HepG2 (cell line): ENCODE measurements around the gene YIF1A. TPM values are rescaled to one million over a fixed set of nuclear protein-coding genes. Genes with fewer than 3 reads are reported as not detected.
A peak's percentile ranks its signal among the peaks of the same experiment; 100 is the strongest.

Experiments used
- EHMT2 ChIP-seq: fragments of 200-600 bp; sonication (generic); IDR thresholded peaks from 2 replicates; pipeline ENCODE4 v1.7.0; 2017; ENCODE audit warnings: antibody characterized with exemption, low read depth, low read length, borderline replicate concordance
- HDAC2 ChIP-seq: sonication (generic); formaldehyde crosslinking; IDR thresholded peaks from 2 replicates; pipeline ENCODE4 v1.4.0; 2020; ENCODE audit warnings: missing genetic modification reagents
- HMGA1 ChIP-seq: sonication (generic); formaldehyde crosslinking; conservative IDR thresholded peaks from 2 replicates; pipeline ENCODE4 v1.4.0; 2020; ENCODE audit warnings: missing genetic modification reagents
- HOXA7 ChIP-seq: sonication (generic); formaldehyde crosslinking; IDR thresholded peaks from 2 replicates; pipeline ENCODE4 v1.8.1; 2022; ENCODE audit warnings: mild to moderate bottlenecking, missing genetic modification reagents, moderate library complexity
- KDM3A ChIP-seq: IDR thresholded peaks from 2 replicates; pipeline ENCODE4 v1.6.1; 2018; ENCODE audit warnings: low read depth, missing compliant biosample characterization
- KLF15 ChIP-seq: sonication (generic); formaldehyde crosslinking; IDR thresholded peaks from 2 replicates; pipeline ENCODE4 v1.8.1; 2023; ENCODE audit warnings: borderline replicate concordance, mild to moderate bottlenecking, inconsistent platforms, missing genetic modification reagents, mixed read lengths
- LCORL ChIP-seq, 2 experiments: fragments of 450-650 bp in 1 of 2; sonication (generic) in 1 of 2; formaldehyde crosslinking in 1 of 2; IDR thresholded peaks; 2 replicates each; pipeline versions ENCODE4 v1.5.0 to v1.6.1; 2017 to 2020; ENCODE audit warnings: antibody characterized with exemption in 1 of 2, missing genetic modification reagents in 1 of 2
- MLLT10 ChIP-seq: sonication (generic); formaldehyde crosslinking; IDR thresholded peaks from 2 replicates; pipeline ENCODE4 v1.4.0; 2020; ENCODE audit warnings: missing genetic modification reagents
- NCOA2 ChIP-seq: sonication (generic); formaldehyde crosslinking; IDR thresholded peaks from 2 replicates; pipeline ENCODE4 v1.8.0; 2022; ENCODE audit warnings: inconsistent platforms
- NFYB ChIP-seq: sonication (generic); formaldehyde crosslinking; IDR thresholded peaks from 2 replicates; pipeline ENCODE4 v1.4.0; 2020; ENCODE audit warnings: missing genetic modification reagents
- NPAS2 ChIP-seq: sonication (generic); formaldehyde crosslinking; IDR thresholded peaks from 2 replicates; pipeline ENCODE4 v1.8.0; 2022; ENCODE audit warnings: mild to moderate bottlenecking, missing genetic modification reagents, borderline replicate concordance
- NRL ChIP-seq: sonication (generic); formaldehyde crosslinking; IDR thresholded peaks from 2 replicates; pipeline ENCODE4 v1.5.0; 2020; ENCODE audit warnings: missing genetic modification reagents, mild to moderate bottlenecking, moderate library complexity, borderline replicate concordance
- RFXANK ChIP-seq: IDR thresholded peaks from 2 replicates; pipeline ENCODE4 v1.6.1; 2016
- SMAD3 ChIP-seq: sonication (generic); formaldehyde crosslinking; IDR thresholded peaks from 2 replicates; pipeline ENCODE4 v1.4.0; 2020; ENCODE audit warnings: missing genetic modification reagents
- SOX5 ChIP-seq: IDR thresholded peaks from 2 replicates; pipeline ENCODE4 v1.6.1; 2016; ENCODE audit warnings: borderline replicate concordance
- ZKSCAN1 ChIP-seq: fragments of 150-350 bp; IDR thresholded peaks from 2 replicates; pipeline ENCODE4 v1.6.1; 2014; ENCODE audit warnings: low read length
- ZNF367 ChIP-seq: sonication (generic); formaldehyde crosslinking; IDR thresholded peaks from 2 replicates; pipeline ENCODE4 v1.4.0; 2020; ENCODE audit warnings: missing genetic modification reagents, borderline replicate concordance
- ZNF451 ChIP-seq: sonication (generic); formaldehyde crosslinking; IDR thresholded peaks from 2 replicates; pipeline ENCODE4 v1.5.0; 2020; ENCODE audit warnings: mild to moderate bottlenecking, missing genetic modification reagents
- ZNF543 ChIP-seq: sonication (generic); formaldehyde crosslinking; IDR thresholded peaks from 2 replicates; pipeline ENCODE4 v1.4.0; 2020; ENCODE audit warnings: mild to moderate bottlenecking, missing genetic modification reagents
- polyA plus RNA-seq, 8 experiments: library from polyadenylated mRNA; depleted of rRNA in 3 of 8; stranded (reverse) in 7 of 8; unstranded in 1 of 8; fragments of >200 nt; fragmentation: Illumina TruSeq in 4 of 8; extraction: Trizol in 4 of 8; gene quantifications; 2 replicates each; pipeline versions ENCODE4 v1.2.1 to v1.2.3, GENCODE V29; 2011 to 2016; ENCODE audit warnings: low read depth in 4 of 8, missing spikeins in 1 of 8, mixed read lengths in 1 of 8; ENCODE audit not compliant: insufficient read depth in 1 of 8
- total RNA-seq, 5 experiments: library from RNA; depleted of rRNA; stranded (reverse); fragments of >200 nt; fragmentation: Illumina TruSeq; extraction: Trizol; gene quantifications; 2 replicates each; pipeline ENCODE4 v1.2.3, GENCODE V29; 2016; ENCODE audit warnings: low read depth in 1 of 5
- TF ChIP-seq, protein P1 (sequence below), 2 experiments: fragments of 450-650 bp in 1 of 2; sonication (generic) in 1 of 2; formaldehyde crosslinking in 1 of 2; IDR thresholded peaks; 2 replicates each; pipeline versions ENCODE4 v1.6.1 to v1.8.0; 2016 to 2022; ENCODE audit warnings: antibody characterized with exemption in 1 of 2, mild to moderate bottlenecking in 1 of 2, missing genetic modification reagents in 1 of 2
- TF ChIP-seq, protein P2 (sequence below): sonication (generic); formaldehyde crosslinking; IDR thresholded peaks from 2 replicates; pipeline ENCODE4 v1.4.0; 2020; ENCODE audit warnings: missing genetic modification reagents

YIF1A gene
- total and polyA plus RNA-seq, 2 of the 13 experiments (the other 11 are each of a cell fraction or from before 2014, with no cell fraction given): 133 to 145 TPM

DNA sequence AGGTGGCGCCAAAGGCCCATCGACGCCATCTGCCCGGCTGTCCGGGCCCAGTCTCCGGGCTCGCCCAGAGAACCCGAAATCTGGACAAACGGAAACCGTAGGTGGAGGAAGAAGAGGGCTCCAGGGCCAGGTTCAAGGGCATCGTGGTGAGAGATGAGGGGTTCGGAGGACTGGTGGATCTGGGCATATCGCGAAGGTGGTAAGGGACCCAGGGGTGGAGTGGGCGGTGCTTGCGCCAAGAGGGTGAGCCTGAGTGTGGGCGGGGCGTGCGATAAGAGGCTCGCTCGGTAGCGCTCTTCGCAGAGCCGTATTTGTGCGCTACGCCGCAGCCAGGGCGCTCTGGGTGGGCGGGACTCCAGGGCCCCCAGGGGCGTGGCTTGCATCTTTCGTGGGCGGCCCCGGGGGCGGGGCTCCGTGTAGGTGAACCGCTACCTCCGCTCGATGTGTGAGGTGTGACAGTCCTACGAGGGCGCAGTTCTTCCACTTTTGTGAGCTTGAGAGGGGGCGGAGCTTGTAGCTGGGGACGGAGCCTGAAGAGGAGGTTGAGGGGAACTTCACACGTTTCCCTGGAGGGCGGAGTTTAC lies 23.1 kb upstream of the YIF1A start (continued):
- TF ChIP-seq, protein P1, sequence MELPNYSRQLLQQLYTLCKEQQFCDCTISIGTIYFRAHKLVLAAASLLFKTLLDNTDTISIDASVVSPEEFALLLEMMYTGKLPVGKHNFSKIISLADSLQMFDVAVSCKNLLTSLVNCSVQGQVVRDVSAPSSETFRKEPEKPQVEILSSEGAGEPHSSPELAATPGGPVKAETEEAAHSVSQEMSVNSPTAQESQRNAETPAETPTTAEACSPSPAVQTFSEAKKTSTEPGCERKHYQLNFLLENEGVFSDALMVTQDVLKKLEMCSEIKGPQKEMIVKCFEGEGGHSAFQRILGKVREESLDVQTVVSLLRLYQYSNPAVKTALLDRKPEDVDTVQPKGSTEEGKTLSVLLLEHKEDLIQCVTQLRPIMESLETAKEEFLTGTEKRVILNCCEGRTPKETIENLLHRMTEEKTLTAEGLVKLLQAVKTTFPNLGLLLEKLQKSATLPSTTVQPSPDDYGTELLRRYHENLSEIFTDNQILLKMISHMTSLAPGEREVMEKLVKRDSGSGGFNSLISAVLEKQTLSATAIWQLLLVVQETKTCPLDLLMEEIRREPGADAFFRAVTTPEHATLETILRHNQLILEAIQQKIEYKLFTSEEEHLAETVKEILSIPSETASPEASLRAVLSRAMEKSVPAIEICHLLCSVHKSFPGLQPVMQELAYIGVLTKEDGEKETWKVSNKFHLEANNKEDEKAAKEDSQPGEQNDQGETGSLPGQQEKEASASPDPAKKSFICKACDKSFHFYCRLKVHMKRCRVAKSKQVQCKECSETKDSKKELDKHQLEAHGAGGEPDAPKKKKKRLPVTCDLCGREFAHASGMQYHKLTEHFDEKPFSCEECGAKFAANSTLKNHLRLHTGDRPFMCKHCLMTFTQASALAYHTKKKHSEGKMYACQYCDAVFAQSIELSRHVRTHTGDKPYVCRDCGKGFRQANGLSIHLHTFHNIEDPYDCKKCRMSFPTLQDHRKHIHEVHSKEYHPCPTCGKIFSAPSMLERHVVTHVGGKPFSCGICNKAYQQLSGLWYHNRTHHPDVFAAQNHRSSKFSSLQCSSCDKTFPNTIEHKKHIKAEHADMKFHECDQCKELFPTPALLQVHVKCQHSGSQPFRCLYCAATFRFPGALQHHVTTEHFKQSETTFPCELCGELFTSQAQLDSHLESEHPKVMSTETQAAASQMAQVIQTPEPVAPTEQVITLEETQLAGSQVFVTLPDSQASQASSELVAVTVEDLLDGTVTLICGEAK (IDR thresholded peaks at IDR 0.05): no peak
- TF ChIP-seq, protein P1 (CRISPR knock-in tag; IDR thresholded peaks at IDR 0.05): no peak; the same call in none of the 2 replicates
- TF ChIP-seq RFXANK (CRISPR knock-in tag) (no peak), SMAD3 (CRISPR knock-in tag) (no peak), HMGA1 (CRISPR knock-in tag) (no peak), MLLT10 (CRISPR knock-in tag) (no peak), HDAC2 (peak; percentile 23; the same call in 1 of the 2 replicates), ZNF367 (CRISPR knock-in tag) (no peak), ZKSCAN1 (peak; percentile 27; the same call in 1 of the 2 replicates), NRL (peak; percentile 29; the same call in 1 of the 2 replicates), HOXA7 (CRISPR knock-in tag) (no peak), SOX5 (CRISPR knock-in tag) (peak; percentile 41; the same call in 1 of the 2 replicates), EHMT2 (no peak), NCOA2 (CRISPR knock-in tag) (peak; percentile 9; the same call in 1 of the 2 replicates), ZNF451 (CRISPR knock-in tag) (no peak; the same call in 1 of the 2 replicates), LCORL (IDR thresholded peaks at IDR 0.05) (no peak), LCORL (CRISPR knock-in tag; IDR thresholded peaks at IDR 0.05) (peak; percentile 58), NFYB (CRISPR knock-in tag) (no peak), KDM3A (CRISPR knock-in tag) (0 out of 2 replicates have a peak, but pooled peaks have one; percentile 76), ZNF543 (no peak), NPAS2 (CRISPR knock-in tag) (no peak), KLF15 (no peak)
- TF ChIP-seq, protein P2, sequence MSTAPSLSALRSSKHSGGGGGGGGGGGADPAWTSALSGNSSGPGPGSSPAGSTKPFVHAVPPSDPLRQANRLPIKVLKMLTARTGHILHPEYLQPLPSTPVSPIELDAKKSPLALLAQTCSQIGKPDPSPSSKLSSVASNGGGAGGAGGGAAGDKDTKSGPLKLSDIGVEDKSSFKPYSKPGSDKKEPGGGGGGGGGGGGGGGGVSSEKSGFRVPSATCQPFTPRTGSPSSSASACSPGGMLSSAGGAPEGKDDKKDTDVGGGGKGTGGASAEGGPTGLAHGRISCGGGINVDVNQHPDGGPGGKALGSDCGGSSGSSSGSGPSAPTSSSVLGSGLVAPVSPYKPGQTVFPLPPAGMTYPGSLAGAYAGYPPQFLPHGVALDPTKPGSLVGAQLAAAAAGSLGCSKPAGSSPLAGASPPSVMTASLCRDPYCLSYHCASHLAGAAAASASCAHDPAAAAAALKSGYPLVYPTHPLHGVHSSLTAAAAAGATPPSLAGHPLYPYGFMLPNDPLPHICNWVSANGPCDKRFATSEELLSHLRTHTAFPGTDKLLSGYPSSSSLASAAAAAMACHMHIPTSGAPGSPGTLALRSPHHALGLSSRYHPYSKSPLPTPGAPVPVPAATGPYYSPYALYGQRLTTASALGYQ (CRISPR knock-in tag): no peak
